K562 (cell line): ENCODE data around the gene ITPKB.

Experiments
- CCAR2 ChIP-seq: fragments of 200-400 bp; formaldehyde crosslinking; IDR thresholded peaks from 2 replicates; pipeline ENCODE4 v1.6.1; 2017; ENCODE audit warnings: mild to moderate bottlenecking, low read depth, low read length
- EZH2 ChIP-seq: IDR thresholded peaks from 2 replicates; pipeline ENCODE4 v1.6.1; 2012; ENCODE audit warnings: low read depth, mild to moderate bottlenecking, inconsistent platforms, low read length, borderline replicate concordance
- IRF2 ChIP-seq: sonication (generic); formaldehyde crosslinking; IDR thresholded peaks from 2 replicates; pipeline ENCODE4 v1.8.1; 2022; ENCODE audit warnings: mild to moderate bottlenecking, missing genetic modification reagents
- NFIC ChIP-seq: fragments of 450-650 bp; IDR thresholded peaks from 2 replicates; pipeline ENCODE4 v1.6.1; 2017; ENCODE audit warnings: mild to moderate bottlenecking, inconsistent platforms
- TCF7 ChIP-seq: sonication (generic); IDR thresholded peaks from 2 replicates; pipeline ENCODE4 v1.6.1; 2016; ENCODE audit warnings: antibody characterized with exemption, borderline replicate concordance
- ZBTB1 ChIP-seq: sonication (generic); formaldehyde crosslinking; IDR thresholded peaks from 2 replicates; pipeline ENCODE4 v1.8.1; 2023; ENCODE audit warnings: missing genetic modification reagents, low read depth, mild to moderate bottlenecking, borderline replicate concordance
- ZNF384 ChIP-seq: IDR thresholded peaks from 2 replicates; pipeline ENCODE4 v1.6.1; 2012; ENCODE audit warnings: low read depth, low read length, improper control_type of control experiment
- TF ChIP-seq, protein P1 (sequence below): fragments of 450-650 bp; IDR thresholded peaks from 2 replicates; pipeline ENCODE4 v1.6.1; 2016; ENCODE audit warnings: borderline replicate concordance
- TF ChIP-seq, protein P2 (sequence below), 3 experiments: IDR thresholded peaks in 2 of 3; conservative IDR thresholded peaks in 1 of 3; 2 replicates each; pipeline ENCODE4 v1.5.1; 2011 to 2012; ENCODE audit warnings: low read length in 3 of 3, mild to moderate bottlenecking in 3 of 3, control low read depth in 2 of 3, improper control_type of control experiment in 1 of 3, inconsistent platforms in 1 of 3, low read depth in 1 of 3, mixed read lengths in 1 of 3, moderate library complexity in 1 of 3; ENCODE audit not compliant: insufficient read depth in 2 of 3

GRCh38 chr1:226639631-226640061, 99.4 kb downstream of the ITPKB start:
- TF ChIP-seq ZNF384 = no peak
- no peak for TF ChIP-seq EZH2
- no peak for TF ChIP-seq IRF2 (CRISPR knock-in tag)
- TF ChIP-seq CCAR2 = no peak
- TF ChIP-seq NFIC = no peak
- TF ChIP-seq, protein P1, sequence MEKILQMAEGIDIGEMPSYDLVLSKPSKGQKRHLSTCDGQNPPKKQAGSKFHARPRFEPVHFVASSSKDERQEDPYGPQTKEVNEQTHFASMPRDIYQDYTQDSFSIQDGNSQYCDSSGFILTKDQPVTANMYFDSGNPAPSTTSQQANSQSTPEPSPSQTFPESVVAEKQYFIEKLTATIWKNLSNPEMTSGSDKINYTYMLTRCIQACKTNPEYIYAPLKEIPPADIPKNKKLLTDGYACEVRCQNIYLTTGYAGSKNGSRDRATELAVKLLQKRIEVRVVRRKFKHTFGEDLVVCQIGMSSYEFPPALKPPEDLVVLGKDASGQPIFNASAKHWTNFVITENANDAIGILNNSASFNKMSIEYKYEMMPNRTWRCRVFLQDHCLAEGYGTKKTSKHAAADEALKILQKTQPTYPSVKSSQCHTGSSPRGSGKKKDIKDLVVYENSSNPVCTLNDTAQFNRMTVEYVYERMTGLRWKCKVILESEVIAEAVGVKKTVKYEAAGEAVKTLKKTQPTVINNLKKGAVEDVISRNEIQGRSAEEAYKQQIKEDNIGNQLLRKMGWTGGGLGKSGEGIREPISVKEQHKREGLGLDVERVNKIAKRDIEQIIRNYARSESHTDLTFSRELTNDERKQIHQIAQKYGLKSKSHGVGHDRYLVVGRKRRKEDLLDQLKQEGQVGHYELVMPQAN = no peak
- TF ChIP-seq TCF7 = no peak
- no peak for TF ChIP-seq ZBTB1 (CRISPR knock-in tag)
- TF ChIP-seq, protein P2, sequence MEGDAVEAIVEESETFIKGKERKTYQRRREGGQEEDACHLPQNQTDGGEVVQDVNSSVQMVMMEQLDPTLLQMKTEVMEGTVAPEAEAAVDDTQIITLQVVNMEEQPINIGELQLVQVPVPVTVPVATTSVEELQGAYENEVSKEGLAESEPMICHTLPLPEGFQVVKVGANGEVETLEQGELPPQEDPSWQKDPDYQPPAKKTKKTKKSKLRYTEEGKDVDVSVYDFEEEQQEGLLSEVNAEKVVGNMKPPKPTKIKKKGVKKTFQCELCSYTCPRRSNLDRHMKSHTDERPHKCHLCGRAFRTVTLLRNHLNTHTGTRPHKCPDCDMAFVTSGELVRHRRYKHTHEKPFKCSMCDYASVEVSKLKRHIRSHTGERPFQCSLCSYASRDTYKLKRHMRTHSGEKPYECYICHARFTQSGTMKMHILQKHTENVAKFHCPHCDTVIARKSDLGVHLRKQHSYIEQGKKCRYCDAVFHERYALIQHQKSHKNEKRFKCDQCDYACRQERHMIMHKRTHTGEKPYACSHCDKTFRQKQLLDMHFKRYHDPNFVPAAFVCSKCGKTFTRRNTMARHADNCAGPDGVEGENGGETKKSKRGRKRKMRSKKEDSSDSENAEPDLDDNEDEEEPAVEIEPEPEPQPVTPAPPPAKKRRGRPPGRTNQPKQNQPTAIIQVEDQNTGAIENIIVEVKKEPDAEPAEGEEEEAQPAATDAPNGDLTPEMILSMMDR (IDR thresholded peaks at IDR 0.05 in 2 of 3, conservative IDR thresholded peaks at IDR 0.05 in 1 of 3; ENCODE audit: insufficient read depth in 2 of 3, low read depth in 1 of 3, low read length in 3 of 3) = no peak
